Tibial nerve (tissue), 4 donors: ENCODE results near the gene MSH5. TPM values are rescaled to one million over a fixed set of nuclear protein-coding genes. Genes with fewer than 3 reads are reported as not detected.

ENCODE experiments used
- DNase-seq, 2 donors: peaks; one replicate each; pipeline ENCODE4 v3.0.0-alpha.2; 2019; ENCODE audit warnings: low spot score in 2 of 2
- H3K27ac ChIP-seq, 4 donors: fragments of 200-600 bp; sonication (generic) in 3 of 4; one replicate each; pipeline ENCODE4 v1.5.1; 2017 to 2019; ENCODE audit warnings: mild to moderate bottlenecking in 1 of 4
- H3K27me3 ChIP-seq, 2 donors: fragments of 200-600 bp; sonication (generic) in 1 of 2; one replicate each; pipeline versions ENCODE4 v1.5.1 to v1.6.0; 2017 to 2019
- H3K36me3 ChIP-seq, 3 donors: fragments of 200-600 bp; sonication (generic); one replicate each; pipeline ENCODE4 v1.5.1; 2018 to 2019
- H3K4me1 ChIP-seq, 4 donors: fragments of 200-600 bp; sonication (generic) in 3 of 4; one replicate each; pipeline ENCODE4 v1.5.1; 2017 to 2019
- H3K4me3 ChIP-seq, 4 donors: fragments of 200-600 bp; sonication (generic) in 3 of 4; one replicate each; pipeline ENCODE4 v1.5.1; 2017 to 2019; ENCODE audit warnings: mild to moderate bottlenecking in 1 of 4, moderate library complexity in 1 of 4
- H3K9me3 ChIP-seq, 4 donors: fragments of 200-600 bp; sonication (generic) in 3 of 4; one replicate each; pipeline ENCODE4 v1.5.1; 2017 to 2019
- EP300 ChIP-seq, 2 donors: sonication (generic); formaldehyde crosslinking; IDR thresholded peaks; one replicate each; pipeline ENCODE4 v1.6.1; 2017; ENCODE audit warnings: antibody characterized with exemption in 2 of 2, mild to moderate bottlenecking in 1 of 2
- POLR2A ChIP-seq, 2 donors: fragments of 450-650 bp; IDR thresholded peaks; one replicate each; pipeline ENCODE4 v1.6.1; 2017; ENCODE audit warnings: antibody characterized with exemption in 2 of 2, mild to moderate bottlenecking in 2 of 2, moderate library complexity in 2 of 2
- WGBS, 2 donors: methylation state at CpG; one replicate each; pipeline ENCODE4 v1.1.5; 2018; 5-methylcytosine and 5-hydroxymethylcytosine counted together
- total RNA-seq, 4 donors: library from RNA; depleted of rRNA; stranded (reverse); fragments of >200 nt; gene quantifications; one replicate each; pipeline ENCODE4 v1.1.0, GENCODE V29; 2016
- TF ChIP-seq, protein P1 (sequence below), 5 experiments: fragments of 200-600 bp in 3 of 5; fragments of 450-650 bp in 2 of 5; sonication (generic) in 3 of 5; IDR thresholded peaks; one replicate each; pipeline ENCODE4 v1.5.1; 2016 to 2019; ENCODE audit warnings: antibody characterized with exemption in 5 of 5, mild to moderate bottlenecking in 3 of 5, moderate library complexity in 2 of 5

Gene MSH5
- total RNA-seq, 4 donors from 2014 or later, result 12.2 to 25.5 (median 18.4) TPM

DNA sequence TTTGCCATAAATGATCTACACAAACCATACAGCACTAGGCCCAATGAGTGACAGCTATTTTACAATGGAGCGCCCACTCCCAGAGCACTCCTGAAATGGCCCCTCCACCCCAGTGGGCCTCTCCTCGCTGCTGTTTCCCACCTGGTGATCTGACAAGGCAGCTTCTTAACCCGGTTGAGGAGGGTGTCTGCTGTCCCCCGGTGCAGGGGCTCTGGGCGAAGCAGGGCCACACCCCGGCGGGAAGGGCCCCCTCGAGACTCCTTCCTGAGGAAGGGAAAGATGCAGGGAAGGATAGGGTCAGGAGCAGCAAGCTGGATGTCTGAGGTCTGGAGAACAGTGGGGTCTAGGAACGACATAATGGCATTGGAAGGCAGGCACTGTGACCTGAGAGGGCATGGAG, 46.9 kb upstream of the MSH5 start:
- TF ChIP-seq POLR2A (IDR thresholded peaks at IDR 0.05) (no peak), EP300 (IDR thresholded peaks at IDR 0.05) (no peak)
- TF ChIP-seq, protein P1, sequence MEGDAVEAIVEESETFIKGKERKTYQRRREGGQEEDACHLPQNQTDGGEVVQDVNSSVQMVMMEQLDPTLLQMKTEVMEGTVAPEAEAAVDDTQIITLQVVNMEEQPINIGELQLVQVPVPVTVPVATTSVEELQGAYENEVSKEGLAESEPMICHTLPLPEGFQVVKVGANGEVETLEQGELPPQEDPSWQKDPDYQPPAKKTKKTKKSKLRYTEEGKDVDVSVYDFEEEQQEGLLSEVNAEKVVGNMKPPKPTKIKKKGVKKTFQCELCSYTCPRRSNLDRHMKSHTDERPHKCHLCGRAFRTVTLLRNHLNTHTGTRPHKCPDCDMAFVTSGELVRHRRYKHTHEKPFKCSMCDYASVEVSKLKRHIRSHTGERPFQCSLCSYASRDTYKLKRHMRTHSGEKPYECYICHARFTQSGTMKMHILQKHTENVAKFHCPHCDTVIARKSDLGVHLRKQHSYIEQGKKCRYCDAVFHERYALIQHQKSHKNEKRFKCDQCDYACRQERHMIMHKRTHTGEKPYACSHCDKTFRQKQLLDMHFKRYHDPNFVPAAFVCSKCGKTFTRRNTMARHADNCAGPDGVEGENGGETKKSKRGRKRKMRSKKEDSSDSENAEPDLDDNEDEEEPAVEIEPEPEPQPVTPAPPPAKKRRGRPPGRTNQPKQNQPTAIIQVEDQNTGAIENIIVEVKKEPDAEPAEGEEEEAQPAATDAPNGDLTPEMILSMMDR (IDR thresholded peaks at IDR 0.05), result no peak
- Histone ChIP-seq H3K9me3 (no peaks in the 10 kb centered on the region), H3K27me3 (no peaks in the 10 kb centered on the region), H3K27ac (peak overlapping the region in 2 of 4 donors; percentile 16 to 44), H3K36me3 (peaks cover 4 to 100% (median 10%) of the 10 kb centered on the region in 3 donors), H3K4me3 (no peak overlapping the region), H3K4me1 (no peaks in the 10 kb centered on the region)
- 70 to 80% methylated on average over 9 of the region's 9 CpGs for WGBS, 2 donors
- DNase-seq, result no peak

DNA sequence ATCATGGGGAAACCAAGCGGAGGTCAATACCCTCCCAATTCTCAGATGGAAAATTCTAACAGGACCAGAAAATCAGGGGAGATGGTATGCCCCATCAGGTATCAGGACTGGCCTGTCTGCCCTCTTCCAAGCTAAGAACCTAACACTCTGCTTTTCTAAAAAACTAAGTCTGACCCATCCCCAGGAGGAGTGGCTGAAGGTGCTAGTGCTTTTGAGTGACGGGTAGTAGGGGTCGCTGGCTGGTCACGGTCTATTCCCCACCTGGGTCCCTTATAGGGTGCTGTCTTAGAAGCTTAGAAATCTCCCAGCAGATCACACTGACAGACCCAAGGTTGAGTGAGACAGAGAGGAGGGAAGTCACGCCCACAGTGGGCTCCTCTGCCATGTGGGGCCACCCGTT, 46.3 kb upstream of the MSH5 start:
- no peaks in the 10 kb centered on the region for H3K27me3 ChIP-seq
- H3K36me3 ChIP-seq, result peaks cover under 1 to 98% (median 10%) of the 10 kb centered on the region in 3 donors
- no peak for DNase-seq
- H3K4me3 ChIP-seq, result no peak overlapping the region
- peak overlapping the region in 1 of 4 donors; percentile 16 for H3K27ac ChIP-seq
- no peaks in the 10 kb centered on the region for H3K9me3 ChIP-seq
- H3K4me1 ChIP-seq, result no peaks in the 10 kb centered on the region
- no peak for TF ChIP-seq POLR2A (IDR thresholded peaks at IDR 0.05)
- TF ChIP-seq, protein P1 (IDR thresholded peaks at IDR 0.05), result no peak
- TF ChIP-seq EP300 (IDR thresholded peaks at IDR 0.05), result no peak
- 86 to 88% methylated on average over 6 of the region's 6 CpGs for WGBS, 2 donors

DNA sequence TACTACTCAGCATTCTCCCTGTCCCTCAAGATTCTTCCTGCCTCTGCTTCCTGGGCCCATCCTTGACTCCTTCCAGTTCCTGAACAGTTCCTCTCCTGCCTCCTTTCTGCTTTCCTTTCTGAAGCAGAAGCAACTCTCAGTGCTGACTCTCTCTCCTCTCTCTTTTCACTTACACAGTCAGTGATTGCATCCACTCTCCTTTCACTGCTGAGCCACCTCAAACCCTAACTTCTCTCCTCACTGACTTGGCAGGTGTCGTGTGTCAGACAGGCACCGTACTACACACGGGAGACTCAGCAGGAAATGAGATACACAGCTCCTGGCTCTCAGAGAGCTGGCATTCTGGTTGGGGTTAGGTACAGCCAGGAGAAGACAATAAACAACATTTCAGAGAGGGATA, 42.2 kb upstream of the MSH5 start:
- H3K36me3 ChIP-seq, result peaks cover 0 to 76% (median 5%) of the 10 kb centered on the region in 3 donors
- H3K4me1 ChIP-seq, result peaks cover 0 to 30% (median 13%) of the 10 kb centered on the region in 4 donors
- H3K27me3 ChIP-seq, result no peaks in the 10 kb centered on the region
- no peaks in the 10 kb centered on the region for H3K9me3 ChIP-seq
- H3K4me3 ChIP-seq, result no peak overlapping the region
- 38 to 57% methylated on average over 3 of the region's 3 CpGs for WGBS, 2 donors
- TF ChIP-seq, protein P1 (IDR thresholded peaks at IDR 0.05), result no peak
- TF ChIP-seq EP300 (IDR thresholded peaks at IDR 0.05), result no peak
- no peak for TF ChIP-seq POLR2A (IDR thresholded peaks at IDR 0.05)
- H3K27ac ChIP-seq, result no peak overlapping the region
- no peak for DNase-seq

DNA sequence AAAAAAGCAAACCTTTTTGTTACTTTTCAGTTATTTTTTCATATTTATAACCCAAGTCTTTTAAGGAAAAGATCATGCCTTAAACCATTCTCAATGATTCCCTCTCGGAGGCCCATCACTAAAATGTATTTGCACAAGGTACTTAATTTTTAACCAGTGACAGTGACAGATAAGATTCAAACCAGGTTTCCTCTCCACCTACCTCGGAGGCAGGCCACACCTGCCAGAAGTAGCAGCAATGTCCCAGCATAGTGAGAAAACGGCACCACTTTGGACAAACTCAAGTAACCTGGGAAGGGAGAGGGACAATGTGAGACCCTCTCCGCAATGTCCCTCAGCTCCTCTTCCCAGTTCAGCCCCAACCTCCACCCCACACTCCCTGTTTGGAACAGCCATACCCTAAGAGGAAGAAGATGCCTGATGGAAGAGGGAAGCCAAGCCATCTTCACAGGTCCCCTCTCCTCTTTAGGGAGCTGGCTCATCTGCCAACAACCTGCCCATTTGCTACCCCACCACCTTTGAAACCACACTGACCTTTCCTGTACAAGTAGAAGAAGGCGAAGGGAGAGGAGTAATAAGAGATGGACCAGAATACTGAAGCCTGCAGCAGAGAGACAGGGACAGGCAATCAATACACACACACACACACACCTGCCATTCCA, 38.9 kb upstream of the MSH5 start:
- Histone ChIP-seq H3K27me3 (no peaks in the 10 kb centered on the region), H3K9me3 (no peaks in the 10 kb centered on the region), H3K4me3 (no peak overlapping the region), H3K36me3 (peaks cover 0 to 43% (median 5%) of the 10 kb centered on the region in 3 donors), H3K27ac (peak overlapping the region in 1 of 4 donors; percentile 98), H3K4me1 (peaks cover 0 to 38% (median 16%) of the 10 kb centered on the region in 4 donors)
- DNase-seq, result no peak
- no peak for TF ChIP-seq EP300 (IDR thresholded peaks at IDR 0.05)
- 86 to 88% methylated on average over 5 of the region's 5 CpGs for WGBS, 2 donors

DNA sequence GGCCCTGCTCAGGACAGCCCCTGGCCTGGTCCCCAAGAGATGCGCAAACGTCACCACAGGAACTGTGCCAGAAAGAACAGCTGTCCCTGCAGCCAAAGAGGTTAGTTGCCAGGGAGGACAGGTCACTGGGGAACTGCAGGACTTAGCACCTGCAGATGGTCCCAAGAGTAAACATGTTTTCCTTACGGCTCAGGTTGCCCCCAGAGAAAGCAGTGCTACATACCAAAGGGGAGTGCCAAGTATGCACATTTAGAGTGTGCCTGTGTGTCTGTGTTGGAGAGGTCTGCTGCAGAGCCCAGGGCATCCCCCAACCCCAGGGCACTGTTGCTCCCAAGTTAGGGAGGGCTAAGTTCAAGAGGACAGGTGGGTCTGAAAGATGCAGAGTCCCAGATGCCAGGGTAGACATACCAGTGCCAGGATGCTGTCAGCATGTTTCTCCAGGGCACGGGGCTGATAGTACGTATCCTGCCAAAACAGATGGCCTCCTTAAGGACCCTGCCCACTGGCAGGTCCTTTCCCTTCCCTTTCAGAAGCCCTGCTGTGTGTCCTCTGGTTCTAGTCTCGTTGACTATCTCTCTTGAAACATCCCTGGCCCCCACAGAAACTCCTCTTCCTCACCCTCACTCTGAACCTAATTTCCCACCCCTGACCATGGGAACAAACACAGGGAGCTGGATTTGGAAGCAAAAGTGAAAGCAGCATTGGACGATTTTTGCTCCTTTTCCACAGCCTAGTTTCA, 38.0 kb upstream of the MSH5 start:
- no peaks in the 10 kb centered on the region for H3K27me3 ChIP-seq
- no peak for DNase-seq
- TF ChIP-seq POLR2A (IDR thresholded peaks at IDR 0.05), result no peak
- no peak for TF ChIP-seq EP300 (IDR thresholded peaks at IDR 0.05)
- TF ChIP-seq, protein P1 (IDR thresholded peaks at IDR 0.05), result no peak
- H3K9me3 ChIP-seq, result no peaks in the 10 kb centered on the region
- 14 to 21% methylated on average over 7 of the region's 7 CpGs for WGBS, 2 donors
- H3K4me3 ChIP-seq, result peak overlapping the region; percentile 61 to 92 (median 76)
- H3K36me3 ChIP-seq, result peaks cover 0 to 33% (median 0%) of the 10 kb centered on the region in 3 donors
- H3K27ac ChIP-seq, result peak overlapping the region; percentile 89 to 98 (median 96)
- peaks cover 0 to 38% (median 16%) of the 10 kb centered on the region in 4 donors for H3K4me1 ChIP-seq
